CD4-positive, alpha-beta T cell treated with Interleukin-15 for 4 hours (primary cell): Measurements from ENCODE around the gene GOLGA6D.
A peak's percentile ranks its signal among the peaks of the same experiment; 100 is the strongest.
"Not testable (repeated sequence)": the region's sequence is repeated elsewhere in the genome, so short reads cannot be mapped to it uniquely, and the experiment has no call there.

ENCODE experiments used
- DNase-seq: peaks from one replicate; pipeline ENCODE4 v3.0.0-alpha.2; 2020; ENCODE audit warnings: low spot score

GOLGA6D gene

DNA sequence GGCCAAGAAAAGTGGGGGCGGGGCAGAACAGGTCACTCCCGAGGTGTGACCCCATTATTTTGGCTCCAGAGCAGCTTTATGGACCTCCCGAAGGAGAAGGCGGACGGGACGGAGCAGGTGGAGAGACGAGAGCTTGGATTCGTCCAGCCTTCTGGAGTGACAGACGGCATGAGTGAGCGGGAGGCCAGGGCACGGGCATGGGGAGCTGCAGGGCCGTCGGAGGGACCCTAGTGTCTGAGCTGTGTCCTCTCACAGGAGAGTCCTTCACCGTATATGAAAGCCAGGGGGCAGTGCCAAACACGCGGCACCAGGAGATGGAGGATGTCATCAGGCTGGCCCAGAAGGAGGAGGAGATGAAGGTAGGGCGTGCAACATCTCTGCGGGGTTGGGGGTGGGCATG is 11.0 kb downstream of the GOLGA6D start:
- not testable (repeated sequence) for DNase-seq

DNA sequence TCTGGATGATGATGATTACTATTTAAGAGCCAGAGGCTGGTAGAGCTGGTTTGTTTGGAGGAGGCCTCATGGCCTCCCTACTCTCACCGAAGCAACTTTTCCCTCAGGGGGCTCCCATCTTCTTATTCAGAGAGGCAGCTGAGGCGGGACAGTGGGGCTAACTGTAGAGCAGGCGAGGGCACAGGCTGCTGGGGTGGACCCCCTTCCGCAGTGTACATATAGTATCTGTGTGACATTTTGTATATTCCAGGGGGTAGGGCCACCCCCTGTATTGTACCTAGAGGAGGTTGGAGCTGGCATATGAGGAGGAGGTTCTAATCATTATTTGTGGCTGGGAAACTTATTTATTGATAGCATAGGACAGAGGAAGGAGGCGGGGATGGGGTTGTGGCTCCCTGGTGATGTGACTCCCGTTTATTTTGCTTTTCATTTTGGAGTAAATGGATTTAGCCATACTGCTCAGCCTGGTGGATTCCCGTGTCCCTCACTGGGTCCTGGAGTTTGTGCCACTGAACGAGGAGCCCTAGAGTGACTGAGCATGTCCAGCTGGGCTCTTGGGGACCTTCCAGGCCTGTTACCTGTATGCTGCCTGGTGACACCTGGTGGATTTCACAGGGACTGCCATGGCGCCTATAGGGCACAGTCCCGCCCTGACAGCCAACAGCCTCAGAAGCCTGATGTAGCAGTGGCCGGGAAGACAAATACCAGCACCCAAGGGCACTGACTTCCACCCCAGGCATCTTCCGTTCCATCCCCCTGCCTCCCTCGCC is 16.1 kb downstream of the GOLGA6D start:
- not testable (repeated sequence) for DNase-seq

DNA sequence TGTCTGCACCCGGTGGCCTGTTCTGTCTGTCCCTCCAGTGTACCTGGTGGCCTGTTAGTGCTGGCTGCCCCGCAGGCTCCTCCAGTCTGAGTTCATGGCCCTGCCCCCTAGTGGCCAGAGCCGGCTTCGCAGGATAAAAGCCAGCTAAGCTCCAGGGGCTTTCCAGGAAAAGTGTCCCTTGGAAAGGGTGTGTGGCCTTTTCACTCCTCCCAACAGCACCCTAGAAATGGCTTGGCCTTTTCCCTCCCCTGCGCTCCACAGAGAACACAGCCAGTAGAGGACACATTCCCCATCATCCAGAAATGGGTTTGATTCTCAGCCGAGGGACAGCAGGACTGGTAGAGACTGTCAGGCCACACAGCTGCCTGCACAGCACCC is 16.7 kb downstream of the GOLGA6D start:
- DNase-seq = peak; percentile 64

- not testable (repeated sequence) for DNase-seq
Observed at GRCh38 chr15:75300026-75300425, 17.4 kb downstream of the GOLGA6D start.

- no peak for DNase-seq
Observed at GRCh38 chr15:75302318-75302717, 19.7 kb downstream of the GOLGA6D start.

DNA sequence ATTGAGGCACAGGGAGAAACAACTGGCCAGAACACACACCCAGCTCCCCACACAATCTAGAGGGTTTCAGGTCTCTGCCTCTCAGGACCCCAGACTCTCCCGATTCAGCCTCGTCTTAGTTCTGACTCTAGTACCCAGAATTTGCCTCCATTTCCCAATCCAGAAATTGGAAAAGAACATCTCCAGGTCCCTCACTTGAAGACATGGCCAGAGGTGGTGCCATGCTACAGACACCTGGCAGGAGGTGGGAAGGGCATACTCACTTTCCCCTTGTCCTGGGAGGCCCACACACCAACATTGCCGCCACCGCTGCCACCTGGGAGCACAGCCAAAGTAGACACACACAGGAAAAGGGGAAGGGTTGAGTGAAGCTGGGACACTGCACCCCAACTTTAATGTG is 20.1 kb downstream of the GOLGA6D start:
- not testable (repeated sequence) for DNase-seq

DNA sequence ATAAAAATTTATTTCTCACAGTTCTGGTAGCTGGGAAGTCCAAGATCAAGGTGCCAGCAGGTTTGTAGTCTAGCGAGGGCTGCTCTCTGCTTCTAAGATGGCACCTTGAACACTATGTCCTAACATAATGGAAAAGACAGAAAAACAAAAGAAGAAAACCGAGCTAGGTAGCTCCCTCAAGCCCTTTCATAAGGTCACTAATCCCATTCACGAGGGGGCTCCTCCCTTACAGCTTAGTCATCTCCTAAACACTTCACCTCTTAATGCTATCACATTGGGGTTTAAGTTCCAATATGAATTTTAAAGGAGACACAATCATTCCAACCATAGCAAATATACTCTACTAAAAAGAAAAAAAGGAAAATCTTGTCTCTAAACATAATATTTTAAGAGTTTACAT is 23.6 kb downstream of the GOLGA6D start:
- no peak for DNase-seq

DNA sequence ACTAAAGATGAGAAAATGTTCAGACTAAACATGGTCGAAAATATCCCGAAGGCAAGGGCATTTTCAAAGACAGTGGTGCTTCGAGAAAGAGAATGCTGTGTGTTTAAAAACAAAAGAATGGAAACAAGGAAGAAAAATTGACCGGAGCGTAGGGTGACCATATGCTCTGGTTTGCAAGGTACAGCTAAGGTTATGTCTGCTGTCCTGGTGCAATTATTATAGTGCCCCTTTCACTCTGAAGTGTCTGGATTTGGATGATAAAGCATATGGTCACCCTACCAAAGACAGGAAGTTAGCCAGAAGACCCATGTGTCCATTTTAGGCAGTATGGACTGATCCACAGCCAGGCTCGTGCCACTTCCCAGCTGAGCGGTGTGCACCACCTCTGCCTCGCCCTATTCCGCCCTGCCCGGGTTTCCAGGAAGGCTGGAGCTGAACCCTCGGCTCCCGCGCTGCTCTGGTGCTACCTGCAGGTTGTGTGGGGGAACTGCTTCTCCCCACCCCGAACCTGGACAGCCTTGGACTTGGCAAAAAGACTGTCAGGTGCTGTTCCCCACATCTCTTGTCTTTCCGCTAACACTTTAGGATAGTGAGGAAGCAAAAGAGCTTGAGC is 25.2 kb downstream of the GOLGA6D start:
- no peak for DNase-seq

DNA sequence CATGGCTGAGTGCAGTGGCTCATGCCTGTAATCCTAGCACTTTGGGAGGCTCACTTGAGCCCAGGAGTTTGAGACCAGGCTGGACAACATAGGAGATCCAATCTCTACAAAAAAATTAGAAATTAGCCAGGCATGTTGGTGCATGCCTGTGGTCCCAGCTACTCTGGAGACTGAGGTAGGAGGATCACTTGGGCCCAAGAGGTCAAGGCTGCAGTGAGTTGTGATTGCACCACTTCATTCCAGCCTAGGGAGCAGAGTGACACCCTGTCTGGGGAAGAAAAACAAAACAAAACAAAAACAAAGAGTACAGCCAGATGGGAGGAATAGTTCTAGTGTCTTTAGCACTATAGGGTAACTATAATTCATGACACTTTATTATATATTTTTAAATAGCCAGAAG is 27.1 kb downstream of the GOLGA6D start:
- DNase-seq = no peak

- not testable (repeated sequence) for DNase-seq
Observed at GRCh38 chr15:75312548-75312947, 29.9 kb downstream of the GOLGA6D start.

- DNase-seq = no peak
Observed at GRCh38 chr15:75313116-75313845, 30.6 kb downstream of the GOLGA6D start.

DNA sequence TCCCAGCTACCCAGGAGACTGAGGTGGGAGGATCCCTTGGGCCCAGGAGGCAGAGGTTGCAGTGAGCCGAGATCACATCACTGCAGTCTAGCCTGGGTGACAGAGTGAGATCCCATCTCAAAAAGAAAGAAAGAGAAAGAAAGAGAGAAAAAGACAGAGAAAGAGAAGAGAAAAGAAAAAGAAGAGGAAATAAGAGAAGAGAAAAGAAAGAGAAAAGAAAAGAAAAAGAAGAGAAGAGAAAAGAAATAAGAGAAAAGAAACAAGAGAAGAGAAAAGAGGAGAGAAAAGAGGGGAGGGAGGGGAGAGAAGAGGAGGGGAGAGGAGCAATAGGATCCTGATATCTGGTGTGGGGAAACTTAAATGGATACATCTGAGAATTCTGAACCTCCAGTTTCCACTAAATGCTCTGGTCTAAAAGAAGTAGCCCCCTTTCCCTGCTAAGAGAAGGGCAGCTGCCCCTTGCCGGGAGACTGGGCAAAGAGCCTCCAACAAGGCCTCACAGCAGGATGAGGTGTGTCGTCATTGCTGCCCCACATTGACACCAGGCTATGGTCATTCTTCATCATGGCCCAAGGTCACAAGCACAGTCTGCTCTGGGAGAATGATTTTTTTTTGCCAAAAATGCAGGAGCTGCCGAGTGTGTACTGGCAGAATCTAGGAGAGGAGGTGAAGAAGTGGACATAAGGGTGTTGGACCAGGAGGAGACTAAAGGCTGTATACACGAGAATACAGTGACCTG is 32.1 kb downstream of the GOLGA6D start:
- DNase-seq = no peak

DNA sequence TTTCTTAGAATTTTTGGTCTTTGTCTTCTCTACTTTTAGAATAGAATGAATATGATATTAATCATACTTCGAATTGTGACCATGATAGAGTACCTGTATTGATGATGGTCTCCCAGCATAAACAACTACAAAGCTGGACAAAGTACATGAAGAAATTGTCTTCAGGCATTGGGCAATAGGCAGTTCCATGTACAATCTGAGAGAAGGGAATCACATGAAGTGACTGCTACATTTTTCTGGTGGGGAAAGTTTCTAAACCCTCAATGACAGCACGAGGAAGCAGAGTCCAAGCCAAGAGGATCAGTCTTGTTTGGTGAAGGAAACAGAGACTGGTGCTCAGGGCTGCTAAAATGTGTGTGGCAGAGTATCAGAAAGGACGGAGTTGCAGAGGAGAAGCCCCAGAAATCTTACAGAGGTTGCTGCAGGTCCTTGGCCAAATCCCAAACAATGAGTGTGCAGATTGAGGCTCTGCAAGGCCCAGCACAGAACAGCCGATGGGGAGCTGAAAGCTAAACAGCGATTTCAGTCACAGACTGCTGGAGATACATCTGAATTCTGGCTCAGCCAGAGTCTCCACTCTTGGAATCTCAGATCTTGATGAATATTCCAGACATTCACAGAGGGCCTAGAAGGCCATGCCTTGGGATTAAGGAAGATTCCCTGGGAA is 36.7 kb downstream of the GOLGA6D start:
- not testable (repeated sequence) for DNase-seq

GRCh38 chr15:75321711-75322110 is 39.1 kb downstream of the GOLGA6D start:
- DNase-seq = no peak

- no peak for DNase-seq
Observed at GRCh38 chr15:75325922-75326321, 43.3 kb downstream of the GOLGA6D start.

DNA sequence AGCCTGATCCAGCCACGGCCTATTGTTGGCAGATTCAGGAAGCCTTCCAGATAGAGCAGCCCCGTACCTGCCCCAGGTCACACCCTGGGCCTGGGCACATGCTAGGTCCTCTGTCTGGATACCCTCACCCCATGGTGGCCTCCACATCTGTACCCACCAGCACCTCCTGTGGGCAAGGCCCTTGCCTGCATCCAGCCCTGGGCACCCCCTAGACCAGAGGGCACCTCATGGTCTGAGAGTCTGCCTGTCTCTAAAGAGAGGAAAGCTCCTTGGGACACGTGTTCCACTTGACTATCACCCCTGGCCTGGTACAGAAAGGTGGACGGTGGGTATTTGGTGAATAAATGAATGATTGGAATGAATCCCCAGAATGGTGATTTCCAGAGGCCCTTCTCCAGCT is 44.4 kb downstream of the GOLGA6D start:
- no peak for DNase-seq

- no peak for DNase-seq
Observed at GRCh38 chr15:75327491-75327890, 44.9 kb downstream of the GOLGA6D start.

DNA sequence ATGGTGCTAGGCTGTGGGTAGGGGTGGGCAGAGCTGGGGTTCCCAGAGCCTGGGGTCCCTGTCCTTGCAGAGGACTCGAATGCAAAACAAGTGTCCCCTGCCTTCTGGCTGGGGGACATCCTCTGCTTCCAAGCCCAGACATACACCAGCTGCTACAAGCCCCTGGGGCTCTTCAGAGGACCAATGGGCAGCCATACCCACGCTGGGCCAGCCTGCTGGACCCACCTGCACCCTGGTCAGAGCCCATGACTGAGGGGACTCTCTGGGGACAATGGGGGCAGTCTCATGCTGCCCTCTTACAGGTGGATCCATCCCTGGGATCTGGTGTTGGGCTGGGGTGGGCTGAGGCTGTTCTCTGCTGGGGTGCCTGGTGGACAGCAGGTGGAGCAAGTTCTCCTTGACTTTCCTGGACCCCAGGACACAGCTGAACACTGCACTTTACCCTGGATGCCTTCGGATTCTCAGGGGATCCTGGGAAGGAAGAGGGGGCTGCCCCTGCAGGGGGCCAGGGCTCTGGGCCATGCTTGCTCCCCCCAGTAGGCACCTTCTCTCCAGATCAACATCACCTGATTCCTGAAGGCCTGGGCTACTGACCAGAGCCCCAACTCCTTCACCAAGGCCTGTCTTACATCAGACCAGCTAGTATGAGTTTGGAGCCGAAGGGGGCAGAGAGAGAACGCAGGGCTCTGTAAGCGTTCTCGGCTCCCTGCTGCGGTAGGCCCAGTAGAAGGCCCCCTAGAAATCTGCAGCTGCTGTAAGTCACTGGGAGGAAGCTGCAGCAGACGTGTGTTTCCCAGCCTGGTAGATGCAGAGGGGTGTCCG is 46.1 kb downstream of the GOLGA6D start:
- no peak for DNase-seq

DNA sequence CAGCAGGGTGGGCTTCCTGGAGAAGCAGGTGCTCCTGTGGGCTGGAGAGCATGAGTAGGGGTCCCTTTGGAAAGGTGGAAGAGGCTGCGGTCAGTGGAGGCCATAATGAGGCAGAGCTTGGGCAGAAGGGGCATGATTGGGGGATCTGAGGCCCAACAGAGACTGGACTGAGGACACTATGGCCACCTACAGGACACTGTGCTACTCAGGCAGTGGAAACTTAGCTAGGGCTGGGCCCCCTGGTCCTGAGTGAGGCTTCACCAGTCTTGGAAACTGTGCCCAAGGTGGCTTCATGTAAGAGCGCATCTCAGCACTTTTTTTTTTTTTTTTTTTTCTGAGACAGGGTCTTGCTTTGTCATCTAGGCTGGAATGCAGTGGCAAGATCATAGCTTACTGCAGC is 46.9 kb downstream of the GOLGA6D start:
- DNase-seq = no peak

GRCh38 chr15:75332093-75332492 is 49.5 kb downstream of the GOLGA6D start:
- DNase-seq = not testable (repeated sequence)
